AG09309 (cell line): ENCODE measurements around the gene HNRNPLL.

ENCODE experiments used
- DNase-seq: peaks from one replicate; pipeline ENCODE4 v3.0.0-alpha.2; 2010; ENCODE audit warnings: low read depth
- H3K4me3 ChIP-seq: 2 replicates; pipeline ENCODE4 v1.5.1; 2011; ENCODE audit warnings: mild to moderate bottlenecking, low read depth, low read length, moderate library complexity; ENCODE audit not compliant: control insufficient read depth
- TF ChIP-seq, protein P1 (sequence below): IDR thresholded peaks from 2 replicates; pipeline ENCODE4 v1.5.1; 2011; ENCODE audit warnings: mild to moderate bottlenecking, low read depth, low read length, inconsistent platforms; ENCODE audit not compliant: insufficient read depth, control insufficient read depth; ENCODE audit errors: missing control alignments

HNRNPLL gene

DNA sequence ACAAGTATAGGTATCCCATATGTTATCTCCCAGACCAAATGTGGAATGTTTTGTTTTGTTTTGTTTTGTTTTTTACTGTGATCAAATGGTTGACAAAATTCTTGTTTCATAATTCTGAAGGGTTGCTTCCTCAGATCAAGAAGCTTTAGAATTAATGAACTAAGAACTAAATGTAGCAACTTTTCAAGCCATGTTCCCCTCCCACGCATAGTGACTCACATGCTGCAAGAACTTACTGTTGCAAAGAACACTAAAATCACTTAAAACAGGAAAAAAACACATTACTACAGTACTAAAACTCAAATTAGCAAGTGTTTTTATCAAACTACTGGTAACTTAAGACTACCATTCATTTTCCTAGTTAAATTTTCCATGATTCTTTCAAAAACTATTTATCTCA, 30.6 kb downstream of the HNRNPLL start:
- peak; percentile 69 for DNase-seq
- no peak overlapping the region for H3K4me3 ChIP-seq
- TF ChIP-seq, protein P1, sequence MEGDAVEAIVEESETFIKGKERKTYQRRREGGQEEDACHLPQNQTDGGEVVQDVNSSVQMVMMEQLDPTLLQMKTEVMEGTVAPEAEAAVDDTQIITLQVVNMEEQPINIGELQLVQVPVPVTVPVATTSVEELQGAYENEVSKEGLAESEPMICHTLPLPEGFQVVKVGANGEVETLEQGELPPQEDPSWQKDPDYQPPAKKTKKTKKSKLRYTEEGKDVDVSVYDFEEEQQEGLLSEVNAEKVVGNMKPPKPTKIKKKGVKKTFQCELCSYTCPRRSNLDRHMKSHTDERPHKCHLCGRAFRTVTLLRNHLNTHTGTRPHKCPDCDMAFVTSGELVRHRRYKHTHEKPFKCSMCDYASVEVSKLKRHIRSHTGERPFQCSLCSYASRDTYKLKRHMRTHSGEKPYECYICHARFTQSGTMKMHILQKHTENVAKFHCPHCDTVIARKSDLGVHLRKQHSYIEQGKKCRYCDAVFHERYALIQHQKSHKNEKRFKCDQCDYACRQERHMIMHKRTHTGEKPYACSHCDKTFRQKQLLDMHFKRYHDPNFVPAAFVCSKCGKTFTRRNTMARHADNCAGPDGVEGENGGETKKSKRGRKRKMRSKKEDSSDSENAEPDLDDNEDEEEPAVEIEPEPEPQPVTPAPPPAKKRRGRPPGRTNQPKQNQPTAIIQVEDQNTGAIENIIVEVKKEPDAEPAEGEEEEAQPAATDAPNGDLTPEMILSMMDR, result no peak

DNA sequence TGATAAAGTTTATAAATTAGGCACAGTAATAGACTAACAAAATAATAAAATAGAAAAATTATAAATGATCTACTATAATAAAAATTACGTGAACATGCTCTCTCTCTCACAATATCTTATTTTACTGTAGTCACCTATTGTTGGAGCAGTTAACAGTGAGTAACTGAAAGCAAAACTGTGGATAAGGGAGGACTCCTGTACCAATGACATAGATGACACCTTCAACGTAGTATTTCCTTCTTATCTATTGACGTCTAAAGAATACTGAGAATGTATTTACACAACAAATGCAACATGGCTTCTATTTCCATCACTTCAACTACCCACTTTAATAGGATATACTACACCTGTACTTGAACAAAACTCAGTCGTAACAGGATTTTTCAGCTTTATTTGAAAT, 31.5 kb downstream of the HNRNPLL start:
- TF ChIP-seq, protein P1, result no peak
- no peak overlapping the region for H3K4me3 ChIP-seq
- no peak for DNase-seq

DNA sequence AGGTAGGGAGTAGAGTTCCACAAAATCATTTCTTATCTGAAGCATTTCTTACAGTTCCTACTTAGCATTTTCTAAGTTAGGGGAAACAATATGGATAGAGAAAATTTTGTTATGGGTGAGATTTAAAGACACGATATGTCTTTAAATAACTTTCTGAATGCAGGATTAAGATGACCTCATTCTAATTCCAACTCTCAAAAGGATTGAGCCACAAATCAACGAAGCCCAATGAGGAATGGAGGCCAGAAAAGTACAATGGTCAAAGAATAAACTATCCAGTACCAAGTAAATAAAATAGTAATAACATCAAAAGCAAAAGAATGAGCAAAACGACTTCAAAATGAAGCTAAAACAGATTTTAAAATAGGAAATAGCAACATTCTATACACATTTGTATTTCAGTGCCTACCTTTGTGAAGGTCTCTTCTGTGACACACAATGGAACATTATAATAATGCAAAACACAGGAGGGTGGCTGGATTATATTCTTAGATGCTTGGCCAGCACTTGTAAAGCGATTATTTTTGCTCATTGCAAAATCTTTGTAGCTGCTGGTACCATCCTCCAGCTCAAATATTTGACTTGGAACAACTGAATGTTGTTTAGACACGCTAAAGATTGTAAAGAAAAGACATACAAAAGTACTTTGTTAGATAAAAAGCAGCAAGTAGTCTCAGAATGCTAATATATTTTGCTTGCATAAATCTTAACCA, 33.8 kb downstream of the HNRNPLL start:
- H3K4me3 ChIP-seq, result no peak overlapping the region
- TF ChIP-seq, protein P1, result no peak
- DNase-seq, result no peak

DNA sequence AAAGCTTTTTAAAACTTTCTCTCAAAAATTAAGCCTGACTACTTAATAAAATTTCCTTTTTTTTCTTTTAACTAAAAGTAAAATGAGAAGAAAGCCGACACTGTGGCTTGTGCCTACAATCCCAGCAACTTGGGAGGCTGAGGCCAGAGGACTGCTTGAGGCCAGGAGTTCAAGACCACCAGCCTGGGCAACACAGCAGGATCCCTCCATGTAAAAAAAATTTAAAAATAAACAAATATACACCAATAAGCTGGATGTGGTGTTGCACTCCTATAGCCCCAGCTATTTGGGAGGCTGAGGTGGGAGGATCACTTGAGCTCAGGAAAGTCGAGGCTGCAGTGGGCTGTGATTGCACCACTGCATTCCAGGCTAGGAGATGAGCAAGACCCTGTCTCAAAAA, 37.4 kb downstream of the HNRNPLL start:
- H3K4me3 ChIP-seq, result no peak overlapping the region
- DNase-seq, result no peak
- TF ChIP-seq, protein P1, result no peak

DNA sequence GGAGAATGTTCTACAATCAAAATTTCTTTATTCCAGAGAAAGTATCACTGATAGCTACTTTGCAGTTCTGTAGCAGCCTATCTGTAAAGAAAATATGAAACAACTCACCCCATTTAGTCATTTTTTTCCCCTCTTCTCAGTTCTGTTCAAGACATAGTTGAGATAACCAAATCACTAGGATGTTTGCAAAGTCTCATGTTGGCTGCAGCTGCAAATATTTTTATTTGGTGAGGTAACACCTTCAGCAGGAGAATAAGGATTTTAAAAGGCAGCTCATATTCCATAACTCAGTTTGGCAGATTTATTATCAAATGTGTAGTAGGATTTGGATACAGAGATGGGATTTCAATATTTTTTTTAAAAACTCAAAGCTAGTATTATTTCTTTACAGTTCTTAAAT, 41.0 kb downstream of the HNRNPLL start:
- DNase-seq, result no peak
- TF ChIP-seq, protein P1, result no peak
- no peak overlapping the region for H3K4me3 ChIP-seq

DNA sequence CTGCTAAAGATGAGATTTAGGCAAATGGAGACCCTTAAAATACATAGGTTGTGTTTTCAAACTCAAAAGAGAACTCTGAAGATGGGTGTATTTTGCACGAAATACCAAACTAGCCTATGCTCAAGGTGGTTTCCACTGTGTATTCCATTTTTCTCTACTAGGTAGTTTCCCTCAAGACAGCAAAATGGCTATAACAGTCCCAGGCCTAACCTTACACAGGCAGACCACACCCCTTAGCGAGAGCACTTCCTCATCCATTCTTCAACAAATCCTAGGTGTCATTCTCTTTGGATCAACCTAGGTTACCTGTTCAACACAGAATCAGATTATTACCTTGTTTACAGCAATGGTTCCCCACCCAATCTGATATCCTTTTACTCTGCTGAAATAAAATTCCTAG, 42.6 kb downstream of the HNRNPLL start:
- H3K4me3 ChIP-seq, result no peak overlapping the region
- TF ChIP-seq, protein P1, result no peak
- no peak for DNase-seq
